Skeletal muscle satellite cell (primary cell): ENCODE data around the gene CCDC73. TPM values are rescaled to one million over a fixed set of nuclear protein-coding genes. Genes with fewer than 3 reads are reported as not detected.

Experiments
- H3K27me3 ChIP-seq: 2 replicates; pipeline ENCODE4 v1.7.0; 2013; ENCODE audit warnings: low read length; ENCODE audit not compliant: control insufficient read depth, insufficient read depth
- H3K36me3 ChIP-seq: 2 replicates; pipeline ENCODE4 v1.7.0; 2013; ENCODE audit warnings: mild to moderate bottlenecking, control low read depth, low read length; ENCODE audit not compliant: insufficient read depth
- H3K4me1 ChIP-seq: 2 replicates; pipeline ENCODE4 v1.7.0; 2013; ENCODE audit warnings: low read length; ENCODE audit not compliant: control insufficient read depth, insufficient read depth
- H3K4me2 ChIP-seq: 2 replicates; pipeline ENCODE4 v1.7.0; 2013; ENCODE audit warnings: mild to moderate bottlenecking, low read length
- H3K4me3 ChIP-seq: 2 replicates; pipeline ENCODE4 v1.7.0; 2013; ENCODE audit warnings: low read length
- H3K9ac ChIP-seq: 2 replicates; pipeline ENCODE4 v1.7.0; 2013; ENCODE audit warnings: mild to moderate bottlenecking, low read depth, low read length, moderate library complexity
- H3K9me3 ChIP-seq: replicated peaks from 2 replicates; pipeline ENCODE4 v1.7.0; 2013; ENCODE audit warnings: mild to moderate bottlenecking, control low read depth, low read length
- total RNA-seq: library from RNA; depleted of rRNA; stranded (reverse); fragments of >200 nt; gene quantifications from 2 replicates; pipeline ENCODE4 v1.2.3, GENCODE V29; 2012; rRNA removed

CCDC73 gene
- under 0.01 TPM in 1 of 2 replicates, not detected in the other for total RNA-seq

- H3K4me2 ChIP-seq, result no peak within 1 kb of the TSS
- no peaks in the 10 kb centered on the region for H3K9me3 ChIP-seq
- no peak within 1 kb of the TSS for H3K9ac ChIP-seq
- H3K4me1 ChIP-seq, result no peaks in the 10 kb centered on the region
- H3K4me3 ChIP-seq, result no peak within 1 kb of the TSS
- H3K27me3 ChIP-seq, result peaks cover 7% of the 10 kb centered on the region
- no peaks in the 10 kb centered on the region for H3K36me3 ChIP-seq
These were observed at the start of gene CCDC73 for GRCh38 chr11:32794439-32794838. Gene CCDC73, minus strand, starts transcription at chr11:32794662. Its CDS starts 34,419 bp downstream, at chr11:32760243.

DNA sequence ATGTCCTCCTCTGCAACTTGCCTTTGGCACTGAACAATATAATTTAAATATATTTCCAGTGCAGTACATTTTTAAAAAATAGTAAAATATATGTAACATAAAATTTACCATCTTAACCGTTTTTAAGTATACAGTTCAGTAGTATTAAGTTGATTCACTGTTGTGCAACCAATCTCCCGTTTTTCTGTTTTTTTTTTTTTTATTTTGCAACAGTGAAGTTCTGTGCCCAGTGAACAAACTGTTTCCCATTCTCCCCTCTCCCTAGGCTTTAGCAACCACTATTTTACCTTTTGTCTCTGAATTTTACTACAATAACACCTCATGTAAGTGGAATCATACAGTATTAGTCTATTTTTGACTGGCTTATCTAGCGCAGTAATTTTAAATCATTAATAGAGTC is 49.1 kb upstream of the CCDC73 start:
- H3K4me1 ChIP-seq, result no peaks in the 10 kb centered on the region
- no peaks in the 10 kb centered on the region for H3K9me3 ChIP-seq
- H3K4me3 ChIP-seq, result no peak overlapping the region
- no peaks in the 10 kb centered on the region for H3K36me3 ChIP-seq
- H3K4me2 ChIP-seq, result no peak overlapping the region
- no peak overlapping the region for H3K9ac ChIP-seq
- H3K27me3 ChIP-seq, result no peaks in the 10 kb centered on the region

DNA sequence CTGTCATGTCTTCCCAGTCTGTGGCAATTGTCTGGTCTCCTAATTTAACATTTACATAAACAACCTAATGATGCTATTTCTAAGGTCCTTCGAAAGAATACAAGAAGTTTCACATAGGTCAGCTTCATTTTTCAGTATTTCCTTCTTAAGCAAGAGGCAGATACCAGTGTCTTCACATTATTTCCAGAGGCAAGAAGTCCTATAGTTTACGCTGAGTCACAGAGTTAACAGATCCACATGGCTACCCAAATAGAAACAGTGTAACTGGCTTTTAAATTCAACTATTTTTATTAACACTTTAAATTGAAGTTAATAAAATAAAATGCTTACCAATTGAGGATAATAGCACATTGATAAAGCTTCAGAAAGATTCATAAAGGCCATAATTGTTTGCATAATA is 46.1 kb upstream of the CCDC73 start:
- H3K4me1 ChIP-seq, result no peaks in the 10 kb centered on the region
- H3K4me2 ChIP-seq, result no peak overlapping the region
- no peak overlapping the region for H3K4me3 ChIP-seq
- no peaks in the 10 kb centered on the region for H3K9me3 ChIP-seq
- H3K27me3 ChIP-seq, result no peaks in the 10 kb centered on the region
- no peak overlapping the region for H3K9ac ChIP-seq
- no peaks in the 10 kb centered on the region for H3K36me3 ChIP-seq

DNA sequence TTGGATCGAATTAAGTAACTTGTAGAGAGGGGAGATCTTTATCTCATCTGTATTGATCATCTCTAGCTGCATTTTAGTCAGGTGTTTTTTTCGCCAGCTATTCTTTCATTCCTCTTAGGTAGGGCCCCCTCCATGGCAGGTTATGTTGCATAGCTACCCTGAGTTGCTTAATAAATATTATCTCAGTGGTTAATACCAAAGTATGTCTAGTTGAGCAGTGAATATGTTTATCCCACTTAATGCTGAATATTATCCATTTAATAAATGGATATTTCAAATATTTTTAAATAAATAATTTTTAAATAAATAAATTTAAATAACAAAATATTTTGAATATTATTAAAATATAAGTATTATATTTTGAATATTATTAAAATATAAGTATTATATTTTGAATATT is 44.8 kb upstream of the CCDC73 start:
- Histone ChIP-seq H3K36me3 (no peaks in the 10 kb centered on the region), H3K4me2 (no peak overlapping the region), H3K9ac (no peak overlapping the region), H3K27me3 (no peaks in the 10 kb centered on the region), H3K9me3 (no peaks in the 10 kb centered on the region), H3K4me3 (no peak overlapping the region), H3K4me1 (no peaks in the 10 kb centered on the region)

GRCh38 chr11:32838505-32839274 is 44.2 kb upstream of the CCDC73 start:
- Histone ChIP-seq H3K9ac (no peak overlapping the region), H3K9me3 (no peaks in the 10 kb centered on the region), H3K4me1 (no peaks in the 10 kb centered on the region), H3K27me3 (peaks cover 4% of the 10 kb centered on the region), H3K4me3 (no peak overlapping the region), H3K4me2 (no peak overlapping the region), H3K36me3 (no peaks in the 10 kb centered on the region)

DNA sequence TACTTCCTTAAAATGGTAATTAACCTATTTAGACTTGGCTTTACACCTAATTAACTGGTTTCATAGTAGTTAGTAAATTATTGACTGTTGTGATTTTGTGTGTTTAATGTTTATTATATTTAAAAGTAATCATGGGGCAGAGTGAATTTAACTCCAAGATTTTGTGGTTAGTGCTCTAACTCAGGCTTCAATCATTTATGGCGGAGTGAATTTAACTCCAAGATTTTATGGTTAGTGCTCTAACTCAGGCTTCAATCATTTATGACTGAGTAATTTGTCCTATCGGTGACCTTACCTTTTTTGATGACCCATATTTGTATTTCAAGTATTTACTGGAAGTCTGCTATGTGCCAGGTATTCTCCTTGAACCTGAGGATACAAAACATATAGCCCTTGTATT is 42.5 kb upstream of the CCDC73 start:
- no peak overlapping the region for H3K4me2 ChIP-seq
- no peaks in the 10 kb centered on the region for H3K36me3 ChIP-seq
- H3K9me3 ChIP-seq, result no peaks in the 10 kb centered on the region
- peaks cover 13% of the 10 kb centered on the region for H3K27me3 ChIP-seq
- no peak overlapping the region for H3K9ac ChIP-seq
- H3K4me3 ChIP-seq, result no peak overlapping the region
- no peaks in the 10 kb centered on the region for H3K4me1 ChIP-seq

DNA sequence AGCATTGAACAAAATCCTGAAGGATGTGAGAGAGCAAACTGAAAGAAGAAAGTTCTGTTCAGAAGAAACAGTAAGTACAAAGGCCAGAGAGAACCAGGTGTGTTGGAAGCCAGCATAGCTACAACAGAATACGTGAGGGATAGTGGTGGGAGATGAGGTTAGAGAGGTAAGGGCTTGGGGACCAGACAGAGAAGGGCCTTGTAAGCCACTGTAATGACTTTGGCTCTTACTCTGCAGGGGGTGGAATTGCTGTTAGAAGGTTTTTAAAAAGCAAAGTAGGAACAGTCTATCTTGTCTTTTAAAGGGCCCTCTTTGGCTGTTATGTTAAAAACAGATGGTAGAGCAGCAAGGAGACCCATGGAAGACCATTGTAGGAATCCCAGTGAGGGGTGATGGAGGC is 39.5 kb upstream of the CCDC73 start:
- Histone ChIP-seq H3K4me2 (no peak overlapping the region), H3K9ac (no peak overlapping the region), H3K4me1 (peaks cover 5% of the 10 kb centered on the region), H3K4me3 (no peak overlapping the region), H3K9me3 (no peaks in the 10 kb centered on the region), H3K27me3 (peaks cover 39% of the 10 kb centered on the region), H3K36me3 (no peaks in the 10 kb centered on the region)

DNA sequence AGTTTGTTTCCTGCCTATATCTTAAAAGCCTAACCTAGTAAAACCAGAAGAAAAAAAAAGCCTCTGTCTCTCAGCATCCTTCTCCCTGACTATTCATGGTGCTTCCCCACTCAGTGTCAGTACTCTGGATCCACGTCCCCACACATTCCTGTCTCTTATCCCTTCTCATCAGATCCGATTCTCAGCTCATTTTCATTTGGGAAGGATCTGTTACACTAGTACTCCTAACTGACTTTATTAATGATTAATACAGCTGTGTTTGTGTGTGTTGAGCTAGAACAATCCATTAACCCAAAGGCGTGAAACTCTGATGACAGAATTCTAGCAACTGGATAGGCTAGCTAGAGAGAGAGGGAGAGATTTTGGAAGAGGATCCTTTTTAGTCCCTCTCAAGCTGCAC is 36.8 kb upstream of the CCDC73 start:
- Histone ChIP-seq H3K36me3 (no peaks in the 10 kb centered on the region), H3K4me1 (peaks cover 5% of the 10 kb centered on the region), H3K4me3 (no peak overlapping the region), H3K27me3 (peaks cover 41% of the 10 kb centered on the region), H3K4me2 (no peak overlapping the region), H3K9ac (no peak overlapping the region), H3K9me3 (no peaks in the 10 kb centered on the region)

GRCh38 chr11:32830796-32831195 is 36.3 kb upstream of the CCDC73 start:
- no peak overlapping the region for H3K4me3 ChIP-seq
- H3K9ac ChIP-seq, result no peak overlapping the region
- H3K36me3 ChIP-seq, result no peaks in the 10 kb centered on the region
- no peak overlapping the region for H3K4me2 ChIP-seq
- no peaks in the 10 kb centered on the region for H3K9me3 ChIP-seq
- peaks cover 5% of the 10 kb centered on the region for H3K4me1 ChIP-seq
- H3K27me3 ChIP-seq, result peaks cover 41% of the 10 kb centered on the region

DNA sequence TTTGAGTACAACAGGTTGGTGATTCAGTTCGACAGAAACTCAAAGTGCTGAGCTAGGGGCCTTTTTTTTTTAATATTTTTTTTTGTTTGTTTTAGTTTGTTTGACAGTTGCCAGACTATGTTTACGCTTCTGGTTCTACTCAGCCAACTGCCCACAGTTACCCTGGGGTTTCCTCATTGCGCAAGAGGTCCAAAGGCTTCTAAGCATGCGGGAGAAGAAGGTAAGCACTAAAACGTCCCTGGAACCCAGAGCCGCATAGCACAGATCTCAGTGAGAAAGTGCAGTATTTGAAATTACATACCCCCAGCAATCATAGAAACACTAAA is 35.9 kb upstream of the CCDC73 start:
- Histone ChIP-seq H3K4me3 (peak overlapping the region; percentile 64), H3K4me2 (peak overlapping the region; percentile 86), H3K9ac (no peak overlapping the region), H3K9me3 (no peaks in the 10 kb centered on the region), H3K4me1 (peaks cover 5% of the 10 kb centered on the region), H3K27me3 (peaks cover 41% of the 10 kb centered on the region), H3K36me3 (no peaks in the 10 kb centered on the region)

GRCh38 chr11:32829680-32830412 is 35.4 kb upstream of the CCDC73 start, which contains the start of gene PRRG4:
Gene PRRG4, plus strand, starts transcription at chr11:32829927. Its CDS starts 603 bp downstream, at chr11:32830530.
- Histone ChIP-seq H3K9ac (peak within 1 kb of the TSS; percentile 17), H3K4me1 (peaks cover 5% of the 10 kb centered on the region), H3K4me2 (peak within 1 kb of the TSS; percentile 86), H3K4me3 (peak within 1 kb of the TSS; percentile 64), H3K9me3 (no peaks in the 10 kb centered on the region), H3K27me3 (peaks cover 41% of the 10 kb centered on the region), H3K36me3 (no peaks in the 10 kb centered on the region)
